Stimulated activated CD4-positive, alpha-beta T cell treated with anti-CD3 and anti-CD28 coated beads, Interleukin-12 subunit alpha, Interleukin-12 subunit beta, amount 100 ng/mL, for 4 hours (primary cell): Measurements from ENCODE around the gene KLHL6.

ENCODE experiments used
- DNase-seq: peaks from one replicate; pipeline ENCODE4 v3.0.0-alpha.2; 2020

The KLHL6 gene

DNA sequence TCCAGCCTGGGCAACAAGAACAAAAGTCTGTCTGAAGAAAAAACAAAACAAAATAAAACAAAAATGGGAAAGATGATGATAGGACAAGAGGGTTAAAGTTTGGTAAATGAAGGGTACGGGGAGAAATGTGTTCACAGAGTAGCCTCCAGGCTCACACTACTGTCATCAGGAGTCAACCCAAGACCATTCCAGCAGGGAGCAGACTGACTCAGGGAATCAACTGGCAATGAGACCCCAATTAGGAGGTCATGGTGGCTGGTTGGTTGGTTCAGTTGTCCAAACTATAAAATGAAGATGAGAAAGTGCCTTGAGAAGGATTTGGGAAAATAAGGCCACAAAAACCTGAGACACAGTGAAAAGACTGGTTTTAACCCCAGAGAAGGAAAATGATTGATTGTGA is 51.8 kb downstream of the KLHL6 start:
- no peak for DNase-seq

DNA sequence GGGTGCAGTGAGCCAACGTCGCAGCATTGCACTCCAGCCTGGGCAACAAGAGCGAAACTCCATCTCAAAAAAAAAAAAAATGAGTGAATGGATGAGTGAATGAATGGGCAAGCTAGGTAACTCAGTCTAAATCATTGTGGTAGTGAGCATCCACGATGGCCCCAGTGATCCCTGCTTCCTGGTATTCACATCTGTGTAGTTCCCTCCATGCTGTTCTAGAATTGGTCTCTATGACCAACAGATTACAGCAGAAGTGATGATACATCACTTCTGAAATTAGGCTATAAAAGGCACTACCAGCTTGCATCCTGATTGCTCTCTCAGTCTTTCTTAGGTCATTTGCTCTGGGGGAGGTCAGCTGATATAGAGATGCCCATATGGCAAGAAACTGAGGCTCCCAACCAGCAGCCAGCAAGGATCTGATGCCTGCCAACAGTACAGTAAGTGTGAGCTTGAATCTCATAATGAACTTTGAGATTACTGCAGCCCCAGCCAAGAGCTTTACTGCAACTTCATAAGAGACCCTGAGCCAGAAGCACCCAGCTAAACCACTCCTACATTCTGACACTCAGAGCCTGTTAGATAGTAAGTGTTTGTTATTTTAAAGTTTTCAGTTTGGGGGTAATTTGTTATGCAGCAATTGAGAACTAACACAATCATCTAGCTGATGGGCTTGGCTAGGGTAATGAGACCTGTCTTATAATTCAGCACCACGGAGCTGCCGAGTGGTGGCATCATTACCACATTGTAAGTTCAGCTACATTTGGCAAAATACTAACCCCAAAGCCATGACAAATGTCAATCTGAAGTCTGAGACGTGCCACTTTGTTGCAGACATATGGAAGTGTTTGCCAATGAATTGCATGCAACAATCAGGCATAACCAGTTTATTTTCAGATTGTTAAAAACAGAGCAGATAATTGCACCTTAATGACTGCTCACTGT is 53.0 kb downstream of the KLHL6 start:
- DNase-seq, result no peak

DNA sequence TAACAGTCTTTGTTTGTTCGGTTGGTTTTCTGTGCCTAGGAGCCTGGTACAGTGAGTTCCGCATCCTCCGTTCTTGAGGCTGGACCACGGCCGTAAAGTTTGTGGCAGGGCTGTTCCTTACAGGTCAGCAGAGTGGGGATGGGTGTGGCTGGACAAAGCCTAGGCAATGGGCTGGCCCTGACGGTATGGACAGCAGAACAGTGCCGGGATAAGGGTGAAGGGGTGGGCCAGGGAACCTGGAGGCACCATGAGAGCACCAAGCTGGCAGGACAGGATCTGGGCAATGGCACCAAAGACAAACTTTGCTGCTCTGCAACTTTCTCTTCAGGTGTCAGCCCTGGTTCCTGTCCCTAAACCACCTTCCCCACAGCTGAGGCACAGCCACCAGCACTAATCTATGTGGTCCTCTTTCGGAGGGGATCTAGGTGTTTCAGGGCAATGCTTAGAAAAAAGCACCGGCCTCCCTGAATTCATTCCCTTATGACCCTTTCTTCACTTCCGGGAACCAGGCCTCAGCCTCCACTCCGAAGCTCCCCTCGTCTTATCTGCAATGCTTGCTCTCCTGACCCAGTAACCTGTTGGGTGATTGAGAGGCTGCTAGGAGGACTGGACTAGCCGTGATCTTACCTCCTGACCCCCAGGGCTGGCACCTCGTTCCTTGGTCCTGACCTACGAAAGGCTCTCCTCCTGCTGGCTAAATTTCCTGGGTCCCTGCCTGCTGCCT is 54.4 kb downstream of the KLHL6 start:
- DNase-seq, result no peak

DNA sequence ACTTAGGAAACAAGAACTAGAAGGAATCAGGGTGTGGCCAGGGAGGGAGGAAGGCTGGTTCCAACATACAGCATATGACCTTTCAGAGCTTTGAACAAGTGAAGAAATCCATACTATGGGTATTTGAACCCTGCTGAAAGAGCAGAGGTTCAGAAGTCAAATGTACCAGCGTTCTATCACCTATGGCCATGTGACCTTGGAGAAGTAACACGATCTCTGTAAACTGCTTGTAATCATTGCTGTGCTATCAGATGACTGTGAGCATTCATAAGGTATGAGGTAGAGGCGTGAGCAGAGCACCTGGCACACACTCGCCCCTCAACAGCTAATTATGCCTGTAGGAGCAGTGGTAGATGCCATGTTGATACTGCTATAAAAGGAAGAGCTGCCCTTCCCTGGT is 55.2 kb downstream of the KLHL6 start:
- no peak for DNase-seq

DNA sequence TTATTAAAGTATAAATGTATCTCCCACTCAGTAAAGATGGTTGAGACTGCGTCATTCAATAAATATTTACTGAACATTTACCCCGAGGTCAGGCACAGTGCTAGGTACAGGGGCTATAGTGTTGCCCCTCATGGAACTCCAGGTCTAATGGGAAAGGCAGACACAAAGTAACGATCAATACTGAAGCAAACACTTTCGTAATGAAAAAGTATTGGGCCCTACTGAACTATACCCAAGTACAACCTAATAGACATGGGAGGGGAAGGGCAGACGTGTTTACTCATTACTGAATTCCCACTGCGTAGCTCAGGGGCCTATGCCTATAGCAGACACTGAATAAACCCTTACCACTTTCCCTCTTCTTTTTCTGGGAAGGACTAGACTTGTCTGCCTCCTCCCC is 56.9 kb downstream of the KLHL6 start:
- no peak for DNase-seq

DNA sequence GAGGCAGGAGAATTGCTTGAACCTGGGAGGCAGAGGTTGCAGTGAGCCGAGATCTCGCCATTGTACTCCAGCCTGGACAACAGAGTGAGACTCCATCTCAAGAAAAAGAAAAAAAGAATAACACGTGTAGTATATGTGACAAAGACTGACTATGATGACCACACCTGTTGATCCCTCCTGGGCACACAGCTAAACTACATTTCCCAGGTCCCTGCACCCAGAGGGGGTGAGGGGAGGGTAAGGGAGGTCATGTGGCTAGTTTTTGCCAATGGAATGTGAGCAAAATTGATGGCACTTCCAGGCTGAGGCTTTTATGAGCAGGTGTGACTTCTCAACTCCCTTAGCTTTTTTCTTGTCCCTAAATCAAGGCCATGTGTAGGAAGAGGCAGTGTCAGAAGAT is 58.2 kb downstream of the KLHL6 start:
- DNase-seq, result no peak

DNA sequence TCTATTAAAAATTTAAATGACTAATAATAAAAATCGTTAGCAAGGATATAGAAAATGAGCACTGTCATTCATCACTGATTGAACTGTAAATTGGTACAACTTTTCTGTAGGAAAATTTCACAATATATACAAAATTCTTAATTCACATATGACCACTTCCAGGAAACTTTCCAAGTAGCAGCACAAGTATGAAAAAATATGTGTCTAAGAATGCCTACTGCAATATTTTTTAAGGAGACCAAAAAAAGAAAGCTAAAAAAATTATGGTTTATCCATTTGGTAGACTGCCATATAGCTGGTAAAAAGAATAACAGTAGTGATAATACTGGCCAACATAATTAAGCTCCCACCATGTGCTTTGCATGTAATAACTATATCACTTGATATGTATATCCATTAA is 59.2 kb downstream of the KLHL6 start:
- no peak for DNase-seq

DNA sequence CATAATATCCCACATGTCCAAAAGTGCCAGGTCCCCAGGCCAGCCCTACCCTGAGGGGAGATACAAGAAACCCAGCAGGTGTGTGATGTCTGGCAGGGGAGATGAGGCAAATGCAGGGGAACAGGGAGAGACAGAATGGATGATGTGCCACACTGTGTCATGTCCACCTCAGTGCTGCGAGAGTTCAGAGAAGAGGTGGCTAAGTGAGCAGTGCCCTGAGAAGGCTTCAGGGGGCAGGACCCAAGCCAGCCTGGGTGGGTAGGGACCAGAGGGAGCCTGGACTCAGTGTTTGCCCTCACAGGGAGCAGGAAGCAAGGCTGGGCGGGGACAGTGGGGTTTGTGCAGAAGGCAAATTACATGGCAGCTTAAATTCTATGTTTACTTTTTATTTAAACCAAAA is 61.2 kb downstream of the KLHL6 start:
- no peak for DNase-seq

DNA sequence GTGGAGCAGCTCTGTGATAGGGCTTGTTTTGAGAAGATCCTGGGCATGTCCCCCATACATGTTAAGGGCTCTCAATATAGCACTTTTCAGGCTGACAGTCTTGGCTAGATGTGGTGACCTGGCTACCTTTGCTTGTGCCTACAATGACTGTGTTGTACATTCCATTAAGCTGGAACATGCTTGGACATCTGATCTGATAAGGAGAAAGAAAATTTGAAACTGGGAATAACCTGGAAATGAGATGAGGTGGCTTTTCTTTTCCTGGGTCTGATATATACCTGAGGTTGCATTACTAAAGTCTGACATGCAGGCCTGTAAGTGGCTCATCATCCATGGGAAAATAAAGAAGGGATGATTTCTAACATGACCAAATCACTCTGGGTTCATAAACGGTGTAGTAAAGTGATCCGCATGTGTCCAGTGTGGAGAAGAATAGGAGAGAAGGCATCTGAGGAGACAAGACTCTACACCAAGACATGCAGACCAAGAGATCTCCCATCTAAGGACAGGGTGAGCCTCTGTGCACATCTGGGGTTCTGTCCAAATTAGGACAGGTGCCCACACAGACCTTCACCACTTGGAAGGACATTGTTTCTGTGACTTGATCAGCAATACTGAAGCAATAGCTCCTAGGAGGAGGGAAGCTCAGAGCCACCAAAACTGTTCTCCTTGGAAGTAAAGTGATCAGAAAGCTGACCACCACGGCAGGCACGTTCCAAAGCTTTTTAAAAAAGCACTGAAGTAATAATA is 62.0 kb downstream of the KLHL6 start:
- no peak for DNase-seq

DNA sequence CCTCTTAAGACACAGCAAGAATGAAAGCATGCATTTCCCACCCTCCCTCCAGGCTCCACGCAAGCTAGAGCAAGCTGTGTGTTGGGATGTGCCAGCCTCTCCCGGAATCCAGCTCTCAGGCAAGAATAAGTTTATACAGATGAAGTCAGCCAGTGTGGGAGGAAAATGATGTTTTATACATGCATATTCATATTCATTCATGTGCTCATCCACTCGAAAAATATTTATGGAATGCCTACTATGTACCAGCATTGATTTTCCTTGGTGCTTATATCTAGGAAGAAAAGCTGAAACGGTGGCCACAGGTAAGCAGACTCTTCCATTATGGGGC is 62.7 kb downstream of the KLHL6 start:
- DNase-seq, result no peak

DNA sequence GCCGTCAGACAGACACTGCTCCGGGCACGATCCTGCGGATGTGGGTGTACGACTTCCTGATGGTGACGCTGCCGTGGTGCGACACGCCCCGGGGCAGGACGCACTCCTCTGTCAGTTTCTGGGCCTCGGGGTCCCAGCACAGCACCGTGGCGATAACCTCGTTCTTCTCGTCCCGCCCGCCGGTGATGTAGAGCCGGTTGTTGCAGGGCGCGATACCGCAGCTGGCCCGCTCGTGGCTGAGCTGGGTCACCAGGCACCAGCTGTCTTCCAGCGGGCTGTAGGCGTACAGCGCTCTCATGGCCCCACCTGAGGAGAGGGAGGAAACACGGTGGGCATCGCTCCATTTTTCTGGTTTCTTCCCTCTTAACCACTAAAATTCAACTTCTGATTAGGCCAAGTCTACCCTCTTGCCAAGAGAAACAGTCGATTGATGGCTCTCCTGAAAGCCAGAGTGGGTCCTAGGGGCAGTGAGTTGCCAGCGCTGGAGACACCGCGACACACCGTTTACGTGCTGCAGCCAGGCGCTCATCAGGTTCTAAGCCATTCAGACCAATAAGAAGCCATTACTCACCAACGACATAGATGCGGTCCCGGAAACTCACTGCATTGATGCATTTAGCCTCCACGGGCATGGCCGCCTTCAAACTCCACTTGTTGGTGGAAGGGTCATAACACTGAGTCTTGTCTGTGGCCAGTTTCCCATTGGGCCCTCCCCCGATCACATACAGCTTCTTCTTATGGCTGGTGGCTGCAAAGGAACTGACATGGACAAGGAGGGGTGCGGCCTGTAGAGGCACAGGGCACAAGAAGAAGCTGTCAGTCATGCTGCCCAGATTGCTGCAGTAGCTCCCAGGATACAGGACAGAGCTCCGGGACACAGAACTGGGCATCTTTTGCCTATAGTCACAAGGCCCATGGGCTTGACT is 63.3 kb downstream of the KLHL6 start:
- no peak for DNase-seq

DNA sequence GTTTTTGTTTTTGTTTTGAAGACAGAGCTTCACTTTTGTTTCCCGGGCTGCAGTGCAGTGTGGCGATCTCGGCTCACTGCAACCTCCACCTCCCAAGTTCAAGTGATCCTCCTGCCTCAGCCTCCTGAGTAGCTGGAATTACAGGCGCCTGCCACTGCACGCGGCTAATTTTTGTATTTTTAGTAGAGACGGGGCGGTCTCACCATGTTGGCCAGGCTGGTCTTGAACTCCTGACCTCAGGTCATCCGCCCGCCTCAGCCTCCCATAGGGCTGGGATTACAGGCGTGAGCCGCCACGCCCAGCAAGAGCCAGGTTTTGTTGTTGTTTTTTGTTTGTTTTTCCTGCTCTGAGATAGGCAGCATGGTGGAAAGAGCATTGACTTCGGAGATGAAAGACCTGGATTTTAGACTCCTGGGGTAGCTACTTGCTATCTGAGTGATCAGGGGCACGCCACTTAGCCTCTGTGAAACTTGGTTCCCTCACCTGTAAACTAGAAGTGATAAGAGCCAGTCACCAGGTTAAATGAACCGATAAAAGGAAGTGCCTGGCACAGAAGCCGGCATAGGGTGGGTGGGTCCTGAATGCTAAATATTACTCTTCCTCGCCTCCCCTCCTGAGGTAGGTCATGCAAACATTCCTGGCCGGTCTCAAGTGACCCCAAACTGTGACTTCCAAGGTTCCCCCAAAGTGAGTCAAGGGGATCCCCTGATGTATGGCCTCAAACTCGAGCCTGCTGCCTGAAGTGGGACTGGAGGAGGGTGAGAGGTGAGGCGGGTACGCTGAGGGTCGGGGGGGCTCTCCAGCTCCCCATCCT is 64.2 kb downstream of the KLHL6 start:
- DNase-seq, result no peak

DNA sequence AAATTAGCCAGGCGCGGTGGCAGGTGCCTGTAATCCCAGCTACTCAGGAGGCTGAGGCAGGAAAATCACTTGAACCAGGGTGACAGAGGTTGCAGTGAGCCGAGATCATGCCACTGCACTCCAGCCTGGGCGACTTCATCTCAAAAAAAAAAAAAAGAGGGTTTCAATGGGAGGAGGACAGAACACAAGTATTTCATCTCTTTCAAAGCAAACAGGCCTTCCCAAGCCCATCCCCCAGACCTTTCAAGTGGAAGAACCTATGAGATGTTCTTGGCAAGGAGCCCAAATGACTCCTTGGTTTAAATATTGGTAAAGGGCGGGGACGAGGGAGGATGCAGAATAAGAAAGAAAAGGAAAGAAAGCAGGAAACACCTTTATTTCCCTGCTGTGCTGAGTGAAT is 64.9 kb downstream of the KLHL6 start:
- no peak for DNase-seq

DNA sequence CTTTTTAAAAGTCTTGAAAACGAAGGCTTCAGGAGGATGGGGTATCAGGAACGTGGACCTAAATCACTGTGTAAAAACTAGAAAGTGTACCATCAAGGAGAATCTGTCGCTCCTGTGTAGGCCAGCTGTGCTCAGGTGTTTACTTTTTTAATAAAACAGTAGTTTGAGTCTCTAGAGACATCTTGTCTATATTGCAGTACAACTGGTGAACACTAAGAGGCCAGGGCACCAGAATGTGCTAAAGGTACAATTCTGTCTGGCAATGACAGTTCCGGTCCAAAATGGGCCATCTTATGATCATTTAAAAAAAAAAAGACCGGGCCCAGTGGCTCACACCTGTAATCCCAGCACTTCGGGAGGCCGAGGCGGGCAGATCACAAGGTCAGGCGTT is 65.3 kb downstream of the KLHL6 start:
- no peak for DNase-seq

DNA sequence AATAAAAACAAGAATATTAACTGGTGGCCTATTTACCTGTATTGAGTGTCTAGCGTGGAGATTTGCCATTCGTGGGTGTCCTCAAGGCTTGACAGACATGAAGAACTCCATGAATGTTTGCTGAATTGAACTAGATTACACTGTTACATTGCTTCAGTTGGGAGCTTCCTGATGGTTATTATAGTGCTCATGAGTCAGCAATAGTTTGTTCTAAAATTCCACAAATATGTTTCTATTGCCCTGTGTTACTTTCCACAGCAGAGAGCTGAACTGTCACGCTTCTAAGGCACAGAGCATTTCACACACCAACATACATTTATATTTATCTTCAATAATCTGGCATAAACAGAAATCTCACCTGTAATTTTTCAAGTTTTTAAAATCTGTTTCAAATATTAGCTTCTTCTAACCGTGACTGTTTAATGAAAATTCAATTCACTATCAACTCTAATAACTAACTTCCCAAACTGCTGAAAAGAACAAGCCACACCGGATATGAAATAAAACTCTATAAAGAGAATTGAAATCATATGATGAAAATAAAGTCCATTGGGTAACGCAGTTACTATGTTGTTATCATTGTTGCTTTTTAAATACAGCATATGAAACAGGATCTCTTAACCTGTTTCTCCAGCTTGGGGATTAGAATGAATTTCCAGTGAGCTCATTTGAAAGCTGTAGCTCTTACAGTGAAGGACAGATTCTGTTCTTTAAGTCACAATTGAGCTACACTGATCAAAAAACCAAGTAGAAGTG is 65.9 kb downstream of the KLHL6 start:
- no peak for DNase-seq

DNA sequence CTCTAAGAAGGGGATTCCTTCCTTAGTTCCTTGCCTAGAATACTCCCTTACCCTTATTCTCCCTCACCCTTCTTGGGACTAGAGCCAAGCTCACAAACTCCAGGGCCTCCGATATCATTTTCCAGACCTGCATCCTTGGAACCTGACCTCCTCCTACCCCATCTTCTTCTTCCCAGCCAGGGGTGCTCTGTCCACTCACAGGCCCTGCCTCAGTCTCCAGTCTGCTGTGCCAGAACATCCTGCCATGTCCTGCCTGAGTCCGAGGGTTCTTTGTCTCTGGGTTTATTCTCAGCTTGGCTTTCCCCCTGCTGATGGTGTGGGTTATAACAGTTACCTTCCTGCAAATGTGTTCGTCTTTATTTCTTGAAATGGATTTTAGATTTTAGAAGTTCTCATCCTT is 67.2 kb downstream of the KLHL6 start:
- no peak for DNase-seq

DNA sequence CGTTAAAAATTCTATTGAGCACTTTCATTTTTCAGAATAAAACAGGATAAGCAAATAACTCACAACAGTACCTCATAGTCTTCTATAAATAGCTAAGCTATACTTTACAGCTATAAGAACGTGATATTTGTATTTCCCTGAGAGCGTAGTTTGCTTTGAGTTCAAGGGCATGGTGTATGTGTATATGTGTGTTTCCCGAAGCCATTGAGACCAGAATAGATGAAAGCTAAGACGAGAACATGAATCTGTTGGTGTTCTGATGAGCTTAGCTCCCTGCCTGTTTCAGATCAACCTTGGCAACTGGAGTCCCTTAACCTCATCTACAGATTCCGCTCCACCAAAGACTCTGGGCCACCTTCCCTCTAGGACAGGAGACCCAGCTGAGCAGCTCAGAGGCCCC is 67.6 kb downstream of the KLHL6 start:
- DNase-seq, result no peak

DNA sequence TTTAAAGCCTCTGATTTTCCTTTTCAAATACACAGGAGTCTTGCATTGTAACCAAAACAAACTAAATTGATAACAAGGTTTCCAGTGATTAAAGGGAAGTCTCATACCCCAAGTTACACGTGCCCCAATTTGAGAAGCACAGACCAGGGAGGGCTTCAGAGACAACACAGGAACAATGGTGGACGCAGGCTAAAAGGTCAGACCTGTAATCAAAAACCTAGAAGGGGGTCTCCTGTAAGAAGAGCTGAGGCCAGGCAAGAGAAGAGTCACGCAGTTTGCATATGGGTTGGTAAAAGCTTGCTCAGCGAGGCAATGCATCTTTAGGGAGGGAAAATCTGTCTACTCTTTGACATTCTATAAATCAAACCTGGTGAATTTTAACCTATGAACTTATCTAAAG is 68.5 kb downstream of the KLHL6 start:
- DNase-seq, result no peak

DNA sequence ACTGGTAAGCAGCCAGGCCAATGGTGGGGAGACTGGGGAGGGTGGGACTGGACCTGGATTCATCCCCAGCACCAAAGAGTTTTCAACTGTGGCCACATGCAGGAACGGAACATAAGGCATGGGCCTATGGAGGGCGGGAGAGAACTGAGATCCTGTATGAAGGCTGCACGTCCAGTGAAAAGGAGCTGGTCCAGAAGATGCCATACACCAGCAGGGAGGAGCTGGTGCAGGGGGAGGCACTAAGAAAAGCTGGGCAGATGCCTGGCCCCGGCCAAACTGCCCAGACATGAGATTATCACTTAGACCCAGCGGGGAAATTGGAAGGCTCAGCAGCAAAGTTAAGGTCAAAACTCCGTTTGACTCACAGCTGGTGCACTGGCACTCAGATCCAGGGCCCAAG is 69.0 kb downstream of the KLHL6 start:
- no peak for DNase-seq

DNA sequence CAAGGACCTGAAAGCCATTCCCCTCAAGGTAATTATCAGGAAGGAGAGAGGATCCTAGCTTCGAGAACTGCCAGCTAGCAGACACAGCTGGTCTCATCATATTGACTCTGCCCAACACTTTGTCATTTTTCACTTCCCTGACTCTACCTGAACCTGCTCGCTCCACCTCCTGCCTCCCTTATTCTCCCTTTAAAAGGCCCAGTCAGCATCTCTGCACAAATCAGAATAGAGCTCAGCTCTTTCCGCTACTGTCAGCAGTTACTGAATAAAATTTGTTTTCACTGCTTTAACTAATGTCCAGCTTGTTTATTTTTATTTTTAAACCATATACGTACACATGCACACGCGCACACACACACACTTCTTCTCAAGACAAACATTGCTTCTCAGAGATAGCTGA is 69.9 kb downstream of the KLHL6 start:
- no peak for DNase-seq

DNA sequence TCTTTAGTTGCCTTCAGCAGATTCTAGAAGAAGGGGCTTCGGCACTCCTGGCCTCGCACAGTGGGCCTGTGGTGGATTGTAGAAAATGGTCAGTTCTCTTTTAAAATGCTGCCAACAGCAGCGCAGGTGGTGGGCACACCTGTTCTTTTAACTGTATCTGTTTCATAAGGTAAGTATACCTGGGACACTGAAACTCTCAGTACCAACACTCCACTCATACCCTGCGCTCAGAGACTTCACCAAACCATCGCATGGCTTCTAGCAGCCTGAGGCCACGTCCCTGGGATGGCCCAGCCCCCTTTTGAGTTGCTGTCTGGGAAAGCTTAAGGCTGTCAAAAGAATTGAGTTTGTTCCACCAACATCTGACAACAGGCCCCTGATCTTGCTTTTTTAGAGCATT is 70.4 kb downstream of the KLHL6 start:
- no peak for DNase-seq
